Naive thymus-derived CD4-positive, alpha-beta T cell (primary cell): ENCODE measurements around the gene MUC12. TPM values are rescaled to one million over a fixed set of nuclear protein-coding genes. Genes with fewer than 3 reads are reported as not detected.

Source experiments
- ATAC-seq: fragments of 150-1000 bp; cut with Tn5 transposase; 2 replicates; pipeline ENCODE4 v1.10.0; 2021; ENCODE audit warnings: mild to moderate bottlenecking, moderate library complexity
- CTCF ChIA-PET: fragments of 350-600 bp; sonication (Branson Sonifier 250); formaldehyde crosslinking; loops from one replicate; lab custom pipeline; 2021; ENCODE audit warnings: antibody characterized with exemption; lab: Charles Lee
- POLR2A ChIA-PET: fragments of 350-600 bp; sonication (Branson Sonifier 250); formaldehyde crosslinking; loops from one replicate; lab custom pipeline; 2021; ENCODE audit warnings: antibody characterized with exemption, inconsistent platforms; lab: Charles Lee
- DNase-seq, 9 donors: peaks; one replicate each; pipeline versions ENCODE4 v3.0.0 to v3.0.0-alpha.2; 2020 to 2022; ENCODE audit warnings: mixed read lengths in 1 of 9
- H3K27ac ChIP-seq: one replicate; pipeline ENCODE4 v1.7.0; 2013; ENCODE audit warnings: mild to moderate bottlenecking, low read depth, low read length, moderate library complexity
- H3K27me3 ChIP-seq, 2 donors: one replicate each; pipeline ENCODE4 v1.7.0; 2013; ENCODE audit warnings: low read length in 2 of 2, mild to moderate bottlenecking in 2 of 2, moderate library complexity in 2 of 2; ENCODE audit not compliant: control insufficient read depth in 2 of 2, insufficient read depth in 2 of 2
- H3K36me3 ChIP-seq, 3 experiments: 1 replicate in 2 of 3; 2 replicates in 1 of 3; pipeline ENCODE4 v1.7.0; 2013; ENCODE audit warnings: low read length in 3 of 3, mild to moderate bottlenecking in 3 of 3, moderate library complexity in 1 of 3; ENCODE audit not compliant: insufficient read depth in 3 of 3, control insufficient read depth in 2 of 3
- H3K4me1 ChIP-seq, 2 donors: one replicate each; pipeline ENCODE4 v1.7.0; 2013; ENCODE audit warnings: low read length in 2 of 2, mild to moderate bottlenecking in 2 of 2, moderate library complexity in 1 of 2; ENCODE audit not compliant: control insufficient read depth in 2 of 2, insufficient read depth in 2 of 2
- H3K4me3 ChIP-seq: 2 replicates; pipeline ENCODE4 v1.7.0; 2013; ENCODE audit warnings: mild to moderate bottlenecking, low read length
- H3K9me3 ChIP-seq, 3 experiments: 1 replicate in 2 of 3; 2 replicates in 1 of 3; pipeline ENCODE4 v1.7.0; 2013; ENCODE audit warnings: low read length in 3 of 3; ENCODE audit not compliant: control insufficient read depth in 2 of 3
- H3K27ac Mint-ChIP-seq, 9 donors: one replicate each; pipeline ENCODE4 v1.8.0; 2020 to 2022; ENCODE audit warnings: mixed read lengths in 9 of 9, mild to moderate bottlenecking in 8 of 9, moderate library complexity in 5 of 9, inconsistent platforms in 2 of 9
- H3K27me3 Mint-ChIP-seq, 5 donors: one replicate each; pipeline ENCODE4 v1.8.0; 2021 to 2022; ENCODE audit warnings: mixed read lengths in 5 of 5, mild to moderate bottlenecking in 1 of 5
- H3K36me3 Mint-ChIP-seq, 5 donors: one replicate each; pipeline ENCODE4 v1.8.0; 2020 to 2022; ENCODE audit warnings: mixed read lengths in 5 of 5, mild to moderate bottlenecking in 3 of 5, inconsistent platforms in 1 of 5
- H3K4me1 Mint-ChIP-seq, 7 donors: one replicate each; pipeline ENCODE4 v1.8.0; 2020 to 2022; ENCODE audit warnings: mixed read lengths in 7 of 7, mild to moderate bottlenecking in 3 of 7, inconsistent platforms in 1 of 7
- H3K4me3 Mint-ChIP-seq, 10 donors: one replicate each; pipeline ENCODE4 v1.8.0; 2020 to 2022; ENCODE audit warnings: mild to moderate bottlenecking in 10 of 10, mixed read lengths in 10 of 10, moderate library complexity in 6 of 10, inconsistent platforms in 2 of 10
- H3K9me3 Mint-ChIP-seq, 11 donors: one replicate each; pipeline ENCODE4 v1.8.0; 2020 to 2022; ENCODE audit warnings: mixed read lengths in 11 of 11, mild to moderate bottlenecking in 4 of 11, inconsistent platforms in 1 of 11, moderate library complexity in 1 of 11
- intact Hi-C, 2 donors: fragments of 100-400 bp; cut with micrococcal nuclease; formaldehyde crosslinking; loops; one replicate each; pipeline ENCODE4 v1.15.1; 2023
- polyA plus RNA-seq, 2 donors: library from polyadenylated mRNA; unstranded; fragments of 300-500 nt; fragmentation: Illumina TruSeq; gene quantifications; one replicate each; pipeline ENCODE4 v1.2.3, GENCODE V29; 2021
- total RNA-seq, 6 experiments: library from RNA in 5 of 6; stranded (reverse) in 5 of 6; gene quantifications; 1 replicate in 5 of 6; 2 replicates in 1 of 6; pipeline ENCODE4 v1.2.3 and lab custom pipeline; 2021 to 2026

MUC12 gene
- total and polyA plus RNA-seq, 7 experiments from 2014 or later: not detected

GRCh38 chr7:101015626-101016025 lies 46.3 kb downstream of the MUC12 start:
- Mint-ChIP-seq H3K9me3 (no peaks in the 10 kb centered on the region), H3K4me3 (peak overlapping the region in 7 of 10 donors; percentile 53 to 92 (median 84)), H3K27ac (peak overlapping the region in 5 of 9 donors; percentile 24 to 95 (median 27)), H3K4me1 (peaks cover 0 to 26% (median 12%) of the 10 kb centered on the region in 7 donors), H3K27me3 (peaks cover 0 to 10% (median 2%) of the 10 kb centered on the region in 5 donors), H3K36me3 (no peaks in the 10 kb centered on the region)
- CTCF ChIA-PET: no interaction called here
- no peak for ATAC-seq
- DNase-seq: no peak
- no peaks in the 10 kb centered on the region for H3K27me3 ChIP-seq
- H3K36me3 ChIP-seq: no peaks in the 10 kb centered on the region
- no peak overlapping the region for H3K4me3 ChIP-seq
- H3K4me1 ChIP-seq: peaks cover 4 to 12% of the 10 kb centered on the region in 2 donors
- H3K27ac ChIP-seq: no peak overlapping the region
- H3K9me3 ChIP-seq: no peaks in the 10 kb centered on the region
- intact Hi-C loops: loop anchor here (5.0 kb wide), 2 partner anchors 123 to 128 kb away; partner anchors contain the start of gene UFSP1 (in 1 of the 2)
- POLR2A ChIA-PET: no interaction called here

GRCh38 chr7:101017064-101017777 lies 47.9 kb downstream of the MUC12 start:
- H3K9me3 ChIP-seq: no peaks in the 10 kb centered on the region
- ChIA-PET POLR2A (no interaction called here), CTCF (no interaction called here)
- peak overlapping the region; percentile 12 for H3K27ac ChIP-seq
- no peaks in the 10 kb centered on the region for H3K36me3 ChIP-seq
- H3K27ac Mint-ChIP-seq: peak overlapping the region in 7 of 9 donors; percentile 34 to 95 (median 86)
- peaks cover 0 to 26% (median 12%) of the 10 kb centered on the region in 7 donors for H3K4me1 Mint-ChIP-seq
- H3K36me3 Mint-ChIP-seq: no peaks in the 10 kb centered on the region
- H3K4me3 ChIP-seq: peak overlapping the region; percentile 84
- H3K4me3 Mint-ChIP-seq: peak overlapping the region; percentile 65 to 93 (median 82)
- peak in 7 of 9 donors; percentile 12 to 75 (median 37) for DNase-seq
- no peaks in the 10 kb centered on the region for H3K27me3 ChIP-seq
- H3K27me3 Mint-ChIP-seq: peaks cover 5 to 24% (median 12%) of the 10 kb centered on the region in 5 donors
- H3K4me1 ChIP-seq: peaks cover 4 to 12% of the 10 kb centered on the region in 2 donors
- intact Hi-C loops: loop anchor here (5.0 kb wide), 2 partner anchors 125 to 130 kb away; partner anchors contain the start of gene UFSP1 (in 1 of the 2)
- no peaks in the 10 kb centered on the region for H3K9me3 Mint-ChIP-seq
- ATAC-seq: peak; percentile 87

- intact Hi-C loops: loop anchor here (5.0 kb wide), 2 partner anchors 126 to 131 kb away; partner anchors contain the start of gene UFSP1 (in 1 of the 2)
- Histone ChIP-seq H3K4me3 (no peak overlapping the region), H3K4me1 (peaks cover 4 to 12% of the 10 kb centered on the region in 2 donors), H3K27ac (no peak overlapping the region), H3K27me3 (no peaks in the 10 kb centered on the region), H3K9me3 (no peaks in the 10 kb centered on the region), H3K36me3 (no peaks in the 10 kb centered on the region)
- ATAC-seq: no peak
- no peaks in the 10 kb centered on the region for H3K9me3 Mint-ChIP-seq
- POLR2A ChIA-PET: interaction anchor here (1.3 kb wide), 1 partner anchor 9 kb away, joined by 3 read pairs; no protein-coding TSS in a partner anchor
- peak overlapping the region in 3 of 10 donors; percentile 25 to 53 (median 35) for H3K4me3 Mint-ChIP-seq
- H3K4me1 Mint-ChIP-seq: peaks cover 0 to 26% (median 12%) of the 10 kb centered on the region in 7 donors
- peak in 1 of 9 donors; percentile 27 for DNase-seq
- H3K27me3 Mint-ChIP-seq: peaks cover 5 to 25% (median 12%) of the 10 kb centered on the region in 5 donors
- CTCF ChIA-PET: no interaction called here
- H3K36me3 Mint-ChIP-seq: no peaks in the 10 kb centered on the region
- H3K27ac Mint-ChIP-seq: peak overlapping the region in 3 of 9 donors; percentile 41 to 84 (median 68)
Observed at GRCh38 chr7:101018271-101019167, 49.2 kb downstream of the MUC12 start.

DNA sequence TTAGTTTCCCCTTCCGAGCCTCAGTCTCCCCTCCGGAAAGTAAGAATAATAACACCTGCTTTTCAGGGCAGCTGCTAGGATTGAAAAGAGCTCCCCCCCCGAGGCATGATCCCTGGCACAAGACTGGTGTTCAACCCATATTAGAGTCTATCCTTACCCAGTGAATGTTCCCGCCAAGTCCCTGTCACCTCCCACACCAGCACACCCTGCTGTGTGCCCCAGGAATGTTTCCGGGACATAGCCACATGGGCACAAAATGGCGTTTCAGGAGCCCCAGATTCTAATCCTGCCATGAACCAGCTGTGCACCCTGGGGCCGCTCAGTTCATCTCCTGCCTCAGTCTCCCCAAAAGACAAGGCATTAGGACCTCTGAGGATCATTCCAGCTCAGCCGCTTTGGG lies 51.1 kb downstream of the MUC12 start:
- Histone ChIP-seq H3K4me3 (no peak overlapping the region), H3K27me3 (no peaks in the 10 kb centered on the region), H3K36me3 (no peaks in the 10 kb centered on the region), H3K9me3 (no peaks in the 10 kb centered on the region), H3K4me1 (peaks cover 4 to 12% of the 10 kb centered on the region in 2 donors), H3K27ac (no peak overlapping the region)
- ATAC-seq (no peak), DNase-seq (no peak)
- Mint-ChIP-seq H3K9me3 (peaks cover 0 to 5% (median 0%) of the 10 kb centered on the region in 11 donors), H3K4me3 (no peak overlapping the region), H3K36me3 (no peaks in the 10 kb centered on the region), H3K27me3 (peaks cover 5 to 33% (median 12%) of the 10 kb centered on the region in 5 donors), H3K4me1 (peaks cover 0 to 26% (median 12%) of the 10 kb centered on the region in 7 donors), H3K27ac (peak overlapping the region in 2 of 9 donors; percentile 28 to 48)
- ChIA-PET POLR2A (no interaction called here), CTCF (no interaction called here)
- intact Hi-C loops: no loop called here

- intact Hi-C loops: no loop called here
- POLR2A ChIA-PET: no interaction called here
Observed at GRCh38 chr7:101021703-101022102, 52.3 kb downstream of the MUC12 start.

GRCh38 chr7:101023839-101024238 lies 54.5 kb downstream of the MUC12 start:
- no peak overlapping the region for H3K4me3 Mint-ChIP-seq
- peaks cover 0 to 5% (median 0%) of the 10 kb centered on the region in 11 donors for H3K9me3 Mint-ChIP-seq
- Histone ChIP-seq H3K4me3 (no peak overlapping the region), H3K36me3 (no peaks in the 10 kb centered on the region), H3K27me3 (no peaks in the 10 kb centered on the region), H3K27ac (no peak overlapping the region), H3K9me3 (no peaks in the 10 kb centered on the region), H3K4me1 (no peaks in the 10 kb centered on the region)
- H3K36me3 Mint-ChIP-seq: no peaks in the 10 kb centered on the region
- POLR2A ChIA-PET: no interaction called here
- CTCF ChIA-PET: no interaction called here
- H3K27ac Mint-ChIP-seq: no peak overlapping the region
- no peak for ATAC-seq
- peaks cover 0 to 3% (median 0%) of the 10 kb centered on the region in 7 donors for H3K4me1 Mint-ChIP-seq
- no peak for DNase-seq
- intact Hi-C loops: no loop called here
- H3K27me3 Mint-ChIP-seq: peaks cover 5 to 28% (median 10%) of the 10 kb centered on the region in 5 donors

More at GRCh38 chr7:101021703-101022102, 52.3 kb downstream of the MUC12 start:
- no peak for DNase-seq
- no peaks in the 10 kb centered on the region for H3K27me3 ChIP-seq
- H3K27ac ChIP-seq: no peak overlapping the region
- H3K9me3 Mint-ChIP-seq: peaks cover 0 to 5% (median 0%) of the 10 kb centered on the region in 11 donors
- H3K27me3 Mint-ChIP-seq: peaks cover 5 to 24% (median 10%) of the 10 kb centered on the region in 5 donors
- H3K36me3 Mint-ChIP-seq: no peaks in the 10 kb centered on the region
- H3K4me1 Mint-ChIP-seq: peaks cover 0 to 15% (median 8%) of the 10 kb centered on the region in 7 donors
- no peak for ATAC-seq
- no peaks in the 10 kb centered on the region for H3K9me3 ChIP-seq
- CTCF ChIA-PET: interaction anchor here (0.6 kb wide), 1 partner anchor 1033 kb away, joined by 3 read pairs; no protein-coding TSS in a partner anchor
- no peak overlapping the region for H3K4me3 Mint-ChIP-seq
- H3K27ac Mint-ChIP-seq: no peak overlapping the region
- H3K4me1 ChIP-seq: peaks cover 1 to 9% of the 10 kb centered on the region in 2 donors
- no peak overlapping the region for H3K4me3 ChIP-seq
- H3K36me3 ChIP-seq: no peaks in the 10 kb centered on the region
